ENCODE data around the gene GATA3.

GRCh38 chr10:8076933-8077332 lies 22.4 kb downstream of the GATA3 start:
- no peak for TF ChIP-seq CTCF (IDR thresholded peaks at IDR 0.05 in 4 of 5, conservative IDR thresholded peaks at IDR 0.05 in 1 of 5)
- no peak for TF ChIP-seq POLR2A (IDR thresholded peaks at IDR 0.05)

All from gastrocnemius medialis (tissue), 4 donors.